GM12872 (cell line): Measurements from ENCODE around the gene PARM1.

Source experiments
- TF ChIP-seq, protein P1 (sequence below): IDR thresholded peaks from 3 replicates; pipeline ENCODE4 v1.5.1; 2011; ENCODE audit warnings: low read depth, mild to moderate bottlenecking, low read length, moderate library complexity; ENCODE audit not compliant: insufficient read depth

Gene PARM1

DNA sequence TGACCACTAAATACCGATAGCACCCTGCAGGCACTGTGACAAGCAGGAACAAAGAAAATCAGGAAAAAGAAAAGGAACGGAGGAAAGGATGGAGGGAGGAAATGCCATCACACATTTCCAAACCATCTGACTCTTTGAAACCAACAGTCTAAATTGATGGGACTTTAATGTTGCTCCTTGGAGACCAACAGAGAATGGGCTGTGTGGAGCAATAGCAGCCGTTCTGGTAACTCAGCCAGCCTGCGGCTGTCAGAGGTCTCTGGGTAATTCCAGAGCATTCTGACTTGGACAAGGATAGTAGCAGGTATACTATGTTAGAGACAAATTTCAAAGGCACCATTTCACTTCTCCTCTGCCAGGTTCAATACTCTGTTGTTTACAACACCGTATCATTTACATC is 18.0 kb downstream of the PARM1 start:
- TF ChIP-seq, protein P1, sequence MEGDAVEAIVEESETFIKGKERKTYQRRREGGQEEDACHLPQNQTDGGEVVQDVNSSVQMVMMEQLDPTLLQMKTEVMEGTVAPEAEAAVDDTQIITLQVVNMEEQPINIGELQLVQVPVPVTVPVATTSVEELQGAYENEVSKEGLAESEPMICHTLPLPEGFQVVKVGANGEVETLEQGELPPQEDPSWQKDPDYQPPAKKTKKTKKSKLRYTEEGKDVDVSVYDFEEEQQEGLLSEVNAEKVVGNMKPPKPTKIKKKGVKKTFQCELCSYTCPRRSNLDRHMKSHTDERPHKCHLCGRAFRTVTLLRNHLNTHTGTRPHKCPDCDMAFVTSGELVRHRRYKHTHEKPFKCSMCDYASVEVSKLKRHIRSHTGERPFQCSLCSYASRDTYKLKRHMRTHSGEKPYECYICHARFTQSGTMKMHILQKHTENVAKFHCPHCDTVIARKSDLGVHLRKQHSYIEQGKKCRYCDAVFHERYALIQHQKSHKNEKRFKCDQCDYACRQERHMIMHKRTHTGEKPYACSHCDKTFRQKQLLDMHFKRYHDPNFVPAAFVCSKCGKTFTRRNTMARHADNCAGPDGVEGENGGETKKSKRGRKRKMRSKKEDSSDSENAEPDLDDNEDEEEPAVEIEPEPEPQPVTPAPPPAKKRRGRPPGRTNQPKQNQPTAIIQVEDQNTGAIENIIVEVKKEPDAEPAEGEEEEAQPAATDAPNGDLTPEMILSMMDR, result no peak

DNA sequence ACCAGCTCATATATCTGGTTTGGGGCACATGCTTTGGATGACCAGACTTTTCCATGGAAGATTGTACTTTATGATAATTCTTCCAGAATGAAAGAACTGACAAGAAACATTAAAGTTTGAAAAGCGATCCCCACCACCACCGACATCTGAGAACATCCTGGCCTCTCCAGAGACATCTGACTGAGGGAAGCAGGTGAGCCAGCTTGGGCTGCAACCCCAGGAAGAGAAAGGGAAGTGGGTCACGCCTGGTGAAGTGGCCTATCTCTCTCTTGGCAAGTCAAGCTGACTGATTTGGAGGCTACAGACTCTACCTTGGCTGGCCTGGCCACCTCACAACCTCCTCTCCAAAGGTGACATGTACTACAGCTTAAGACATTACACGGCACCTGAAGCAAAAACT is 20.7 kb downstream of the PARM1 start:
- TF ChIP-seq, protein P1, result no peak

DNA sequence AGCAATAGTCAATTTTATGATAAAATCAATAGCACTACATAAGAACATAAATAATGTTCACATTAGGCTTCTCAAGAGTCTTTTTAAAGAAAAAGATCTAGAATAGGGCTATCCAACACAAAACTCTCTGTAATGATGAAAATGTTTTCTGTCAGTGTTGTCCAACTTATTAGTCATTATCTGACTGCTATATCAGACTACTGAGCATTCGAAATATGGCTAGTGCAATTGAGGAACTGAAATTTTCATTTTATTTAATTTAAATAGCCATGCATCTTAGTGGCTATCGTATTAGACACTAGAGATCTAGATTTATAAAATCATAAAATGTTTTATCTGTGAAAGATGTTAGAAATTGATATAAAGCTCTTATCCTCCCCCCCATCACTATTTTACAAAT is 26.0 kb downstream of the PARM1 start:
- TF ChIP-seq, protein P1, result no peak

DNA sequence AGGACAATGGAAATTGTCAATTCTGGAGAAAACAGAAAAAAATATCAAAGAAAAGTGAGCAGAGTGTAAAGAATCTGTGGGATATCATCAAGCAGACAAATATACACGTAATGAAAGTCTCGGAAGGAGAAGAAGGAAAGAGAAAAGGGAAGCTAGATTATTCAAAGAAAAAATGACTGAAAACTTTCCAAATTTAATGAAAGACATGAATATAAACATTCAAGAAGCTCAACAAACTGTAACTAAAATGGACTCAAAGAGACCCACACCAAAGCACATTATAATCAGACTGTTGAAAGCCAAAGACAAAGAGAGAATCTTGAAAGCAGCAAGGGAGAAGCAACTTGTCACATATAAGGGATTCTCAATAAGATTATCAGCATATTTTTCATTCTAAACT is 28.3 kb downstream of the PARM1 start:
- TF ChIP-seq, protein P1, result no peak

DNA sequence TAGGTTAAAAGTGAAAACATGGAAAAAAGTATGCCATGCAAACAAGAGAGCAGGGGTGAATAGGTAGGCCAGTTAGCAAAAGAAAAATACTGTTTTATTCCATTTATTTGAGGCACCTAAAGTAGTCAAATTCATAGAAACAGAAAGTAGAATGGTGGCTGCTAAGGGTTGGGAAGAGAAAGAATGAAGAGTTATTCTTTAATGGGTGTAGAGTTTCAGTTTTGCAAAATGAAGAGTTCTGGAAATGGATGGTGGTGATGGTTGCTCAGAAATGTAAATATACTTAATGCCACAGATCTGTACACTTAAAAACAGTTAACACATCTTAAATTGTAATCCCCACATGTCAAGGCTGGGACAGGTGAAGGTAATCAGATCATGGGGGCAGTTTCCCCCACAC is 29.7 kb downstream of the PARM1 start:
- TF ChIP-seq, protein P1, result no peak

DNA sequence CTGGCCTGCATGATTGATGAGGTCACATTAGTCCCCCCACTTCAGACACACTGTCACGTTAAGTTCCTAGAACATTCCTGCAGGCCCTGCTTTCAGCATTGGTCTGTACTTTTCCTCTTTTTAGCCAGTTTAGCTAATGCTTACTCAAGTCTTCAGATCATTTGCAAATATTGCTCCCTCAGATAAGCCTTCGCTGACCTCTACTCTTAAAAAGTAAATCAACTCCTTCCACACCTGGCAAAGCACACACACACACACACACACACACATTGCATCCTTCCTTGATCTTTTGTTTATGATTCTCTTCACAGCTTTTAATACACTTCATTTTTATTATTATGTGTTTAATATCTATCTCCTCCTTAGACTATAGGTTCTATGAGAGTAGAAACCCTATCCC is 31.4 kb downstream of the PARM1 start:
- TF ChIP-seq, protein P1, result no peak

DNA sequence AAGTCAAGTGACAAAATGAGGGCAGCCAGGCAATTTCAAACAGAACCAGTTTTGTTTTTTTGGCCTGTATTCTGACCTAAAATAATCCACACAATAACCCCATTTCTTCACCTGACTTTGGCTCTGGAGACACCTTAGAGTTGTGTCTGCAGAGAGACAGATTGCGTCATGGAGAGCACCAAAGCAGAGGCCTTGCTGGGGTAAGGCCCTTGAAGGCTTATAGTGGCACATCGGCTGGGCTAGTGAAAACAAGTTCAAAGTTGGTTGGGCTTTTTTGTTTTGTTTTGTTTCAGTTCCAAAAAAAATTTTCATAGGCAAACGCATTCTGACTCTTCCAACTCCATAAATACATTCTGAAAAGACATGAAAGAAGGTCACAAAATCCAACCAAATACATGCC is 34.4 kb downstream of the PARM1 start:
- TF ChIP-seq, protein P1, result no peak
